Measurements from ENCODE around the gene ACTG1. TPM values are rescaled to one million over a fixed set of nuclear protein-coding genes. Genes with fewer than 3 reads are reported as not detected.

Gene ACTG1
- total RNA-seq, 1 experiment from 2014 or later: 2,327 TPM

DNA sequence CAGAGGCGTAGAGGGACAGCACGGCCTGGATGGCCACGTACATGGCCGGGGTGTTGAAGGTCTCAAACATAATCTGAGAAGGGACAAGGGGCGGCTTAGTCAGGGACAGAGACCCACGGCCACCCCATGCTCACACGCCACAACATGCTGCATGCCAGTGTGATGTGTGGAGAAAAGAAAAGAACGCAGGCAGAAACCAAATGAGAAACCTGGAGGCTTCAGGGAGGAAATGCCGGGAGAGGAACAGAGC, 1.1 kb downstream of the ACTG1 start:
- Mint-ChIP-seq H3K36me3 (ENCODE audit: insufficient read depth, unreplicated experiment) (peaks cover 100% of the 10 kb centered on the region), H3K27me3 (ENCODE audit: unreplicated experiment) (no peaks in the 10 kb centered on the region), H3K4me3 (ENCODE audit: low read depth, unreplicated experiment) (peak overlapping the region; percentile 100), H3K4me1 (ENCODE audit: low read depth, unreplicated experiment) (peaks cover 21% of the 10 kb centered on the region), H3K9me3 (ENCODE audit: low read depth, unreplicated experiment) (no peaks in the 10 kb centered on the region), H3K27ac (ENCODE audit: unreplicated experiment) (peak overlapping the region; percentile 100)
- BruUV-seq (replicated peaks): no TSS peak
- DNase-seq: no peak
- intact Hi-C loops (cut with micrococcal nuclease; ENCODE audit: unreplicated experiment): loop anchor here (10.0 kb wide), 1 partner anchor 467 kb away; no protein-coding TSS in a partner anchor
- no peak for TF ChIP-seq CTCF (IDR thresholded peaks at IDR 0.05; ENCODE audit: unreplicated experiment)
- CTCF ChIA-PET: no interaction called here

DNA sequence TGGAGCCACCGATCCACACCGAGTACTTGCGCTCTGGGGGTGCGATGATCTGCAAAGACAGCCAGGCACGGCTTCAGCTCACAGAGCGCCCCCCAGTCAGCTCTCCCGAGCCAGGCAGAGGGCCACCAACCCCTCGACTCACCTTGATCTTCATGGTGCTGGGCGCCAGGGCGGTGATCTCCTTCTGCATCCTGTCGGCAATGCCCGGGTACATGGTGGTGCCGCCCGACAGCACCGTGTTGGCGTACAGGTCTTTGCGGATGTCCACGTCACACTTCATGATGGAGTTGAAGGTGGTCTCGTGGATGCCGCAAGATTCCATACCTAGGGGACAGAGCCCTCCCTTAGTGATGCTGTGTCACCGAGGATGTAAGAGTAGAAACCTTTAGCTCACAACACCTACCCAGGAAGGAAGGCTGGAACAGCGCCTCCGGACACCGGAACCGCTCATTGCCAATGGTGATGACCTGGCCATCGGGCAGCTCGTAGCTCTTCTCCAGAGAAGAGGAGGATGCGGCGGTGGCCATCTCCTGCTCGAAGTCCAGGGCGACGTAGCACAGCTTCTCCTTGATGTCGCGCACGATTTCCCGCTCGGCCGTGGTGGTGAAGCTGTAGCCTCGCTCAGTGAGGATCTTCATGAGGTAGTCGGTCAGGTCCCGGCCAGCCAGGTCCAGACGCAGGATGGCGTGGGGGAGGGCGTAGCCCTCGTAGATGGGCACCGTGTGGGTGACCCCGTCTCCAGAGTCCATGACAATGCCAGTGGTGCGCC, 1.6 kb downstream of the ACTG1 start:
- Mint-ChIP-seq H3K4me1 (ENCODE audit: low read depth, unreplicated experiment) (peaks cover 18% of the 10 kb centered on the region), H3K27me3 (ENCODE audit: unreplicated experiment) (no peaks in the 10 kb centered on the region), H3K27ac (ENCODE audit: unreplicated experiment) (peak overlapping the region; percentile 100), H3K9me3 (ENCODE audit: low read depth, unreplicated experiment) (no peaks in the 10 kb centered on the region), H3K36me3 (ENCODE audit: insufficient read depth, unreplicated experiment) (peaks cover 100% of the 10 kb centered on the region), H3K4me3 (ENCODE audit: low read depth, unreplicated experiment) (peak overlapping the region; percentile 100)
- no peak for DNase-seq
- BruUV-seq (replicated peaks): no TSS peak
- no peak for TF ChIP-seq CTCF (IDR thresholded peaks at IDR 0.05; ENCODE audit: unreplicated experiment)
- CTCF ChIA-PET: no interaction called here
- intact Hi-C loops (cut with micrococcal nuclease; ENCODE audit: unreplicated experiment): loop anchor here (10.0 kb wide), 1 partner anchor 466 kb away; no protein-coding TSS in a partner anchor

- H3K4me1 Mint-ChIP-seq (ENCODE audit: low read depth, unreplicated experiment): peaks cover 18% of the 10 kb centered on the region
- H3K36me3 Mint-ChIP-seq (ENCODE audit: insufficient read depth, unreplicated experiment): peaks cover 92% of the 10 kb centered on the region
- peak overlapping the region; percentile 100 for H3K27ac Mint-ChIP-seq (ENCODE audit: unreplicated experiment)
- TF ChIP-seq CTCF (IDR thresholded peaks at IDR 0.05; ENCODE audit: unreplicated experiment): no peak
- intact Hi-C loops (cut with micrococcal nuclease; ENCODE audit: unreplicated experiment): loop anchor here (10.0 kb wide), 1 partner anchor 465 kb away; no protein-coding TSS in a partner anchor
- H3K4me3 Mint-ChIP-seq (ENCODE audit: low read depth, unreplicated experiment): peak overlapping the region; percentile 100
- no peak for DNase-seq
- CTCF ChIA-PET: no interaction called here
- H3K27me3 Mint-ChIP-seq (ENCODE audit: unreplicated experiment): no peaks in the 10 kb centered on the region
- no TSS peak for BruUV-seq (replicated peaks)
- no peaks in the 10 kb centered on the region for H3K9me3 Mint-ChIP-seq (ENCODE audit: low read depth, unreplicated experiment)
Measured at GRCh38 chr17:81509972-81510784, 2.4 kb downstream of the ACTG1 start.

- no peaks in the 10 kb centered on the region for H3K27me3 Mint-ChIP-seq (ENCODE audit: unreplicated experiment)
- DNase-seq: no peak
- peak overlapping the region; percentile 100 for H3K27ac Mint-ChIP-seq (ENCODE audit: unreplicated experiment)
- peak overlapping the region; percentile 100 for H3K4me3 Mint-ChIP-seq (ENCODE audit: low read depth, unreplicated experiment)
- no peak for TF ChIP-seq CTCF (IDR thresholded peaks at IDR 0.05; ENCODE audit: unreplicated experiment)
- H3K9me3 Mint-ChIP-seq (ENCODE audit: low read depth, unreplicated experiment): no peaks in the 10 kb centered on the region
- H3K36me3 Mint-ChIP-seq (ENCODE audit: insufficient read depth, unreplicated experiment): peaks cover 84% of the 10 kb centered on the region
- intact Hi-C loops (cut with micrococcal nuclease; ENCODE audit: unreplicated experiment): no loop called here
- CTCF ChIA-PET: interaction anchor here (0.6 kb wide), 1 partner anchor 162 kb away, joined by 3 read pairs; no protein-coding TSS in a partner anchor
- peaks cover 18% of the 10 kb centered on the region for H3K4me1 Mint-ChIP-seq (ENCODE audit: low read depth, unreplicated experiment)
- no TSS peak for BruUV-seq (replicated peaks)
Measured at GRCh38 chr17:81509207-81509971, 3.2 kb downstream of the ACTG1 start.

Measured in Calu3 (cell line).